ENCODE results near the gene LDLRAD3. TPM values are rescaled to one million over a fixed set of nuclear protein-coding genes. Genes with fewer than 3 reads are reported as not detected.
A peak's percentile ranks its signal among the peaks of the same experiment; 100 is the strongest.

Gene LDLRAD3
- total and polyA plus RNA-seq, 11 donors, result 1.1 to 7.7 (median 2.6) TPM

- no peak overlapping the region for H3K4me3 ChIP-seq
- peak in 3 of 4 donors; percentile 20 to 27 (median 24) for ATAC-seq
- WGBS, 4 donors, result 61 to 74% (median 74%) methylated on average over 10 of the region's 10 CpGs
- H3K36me3 ChIP-seq, result no peaks in the 10 kb centered on the region
- TF ChIP-seq POLR2A (IDR thresholded peaks at IDR 0.05) (no peak), CTCF (IDR thresholded peaks at IDR 0.05) (no peak)
- no peaks in the 10 kb centered on the region for H3K9me3 ChIP-seq
- peaks cover 0 to 3% (median 0%) of the 10 kb centered on the region in 9 donors for H3K27me3 ChIP-seq
- peak overlapping the region in 2 of 12 donors; percentile 24 to 62 for H3K27ac ChIP-seq
- no peak for DNase-seq
- H3K4me1 ChIP-seq, result peaks cover 0 to 51% (median 16%) of the 10 kb centered on the region in 12 donors
- intact Hi-C loops (cut with DNase I), result loop anchor here in 2 of 10 donors (10.0 kb wide), 1 partner anchor 93 kb away; no protein-coding TSS in a partner anchor
These were observed 218.4 kb downstream of the LDLRAD3 start for GRCh38 chr11:36162006-36162882.

DNA sequence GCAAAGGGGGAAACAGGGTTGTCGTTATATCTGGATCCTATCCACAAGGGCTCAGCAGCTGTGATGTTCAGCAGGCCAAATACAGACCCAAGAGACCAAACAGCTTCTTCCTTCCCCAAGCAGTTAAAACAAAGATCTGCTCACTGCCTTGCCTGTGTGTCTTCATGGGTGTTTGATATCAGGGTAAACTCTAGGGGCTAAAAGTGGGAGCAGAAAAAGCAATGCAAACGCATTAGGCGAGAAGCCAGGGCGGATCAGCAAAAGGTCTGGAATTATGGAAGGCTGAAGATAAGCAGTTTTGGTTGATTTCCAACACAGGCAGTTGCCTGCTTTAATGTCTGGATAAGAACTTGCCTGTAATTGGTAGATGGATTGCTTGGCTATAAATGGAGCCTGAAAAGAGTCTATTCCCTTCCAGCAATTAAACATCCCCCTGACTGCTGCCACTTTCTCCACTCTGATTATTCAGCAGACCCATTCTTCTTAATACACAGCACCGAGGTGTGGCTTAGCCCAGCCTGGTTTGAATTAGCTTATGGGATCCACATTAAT, 219.1 kb downstream of the LDLRAD3 start:
- peaks cover 0 to 43% (median 14%) of the 10 kb centered on the region in 12 donors for H3K4me1 ChIP-seq
- DNase-seq (peak in 3 of 5 donors; percentile 33 to 57 (median 40)), ATAC-seq (peak; percentile 10 to 59 (median 47))
- WGBS, 4 donors, result 20 to 32% (median 24%) methylated on average over 5 of the region's 5 CpGs
- TF ChIP-seq POLR2A (IDR thresholded peaks at IDR 0.05) (no peak), CTCF (IDR thresholded peaks at IDR 0.05) (no peak)
- H3K9me3 ChIP-seq, result no peaks in the 10 kb centered on the region
- no peaks in the 10 kb centered on the region for H3K36me3 ChIP-seq
- H3K27me3 ChIP-seq, result peaks cover 0 to 3% (median 0%) of the 10 kb centered on the region in 9 donors
- no peak overlapping the region for H3K4me3 ChIP-seq
- H3K27ac ChIP-seq, result no peak overlapping the region
- intact Hi-C loops (cut with DNase I), result loop anchor here in 2 of 10 donors (10.0 kb wide), 1 partner anchor 92 kb away; no protein-coding TSS in a partner anchor

- no peak overlapping the region for H3K4me3 ChIP-seq
- peaks cover 0 to 3% (median 0%) of the 10 kb centered on the region in 9 donors for H3K27me3 ChIP-seq
- 69 to 74% (median 71%) methylated on average over 6 of the region's 6 CpGs for WGBS, 4 donors
- no peaks in the 10 kb centered on the region for H3K9me3 ChIP-seq
- no peak overlapping the region for H3K27ac ChIP-seq
- no peaks in the 10 kb centered on the region for H3K36me3 ChIP-seq
- ATAC-seq, result no peak
- TF ChIP-seq POLR2A (IDR thresholded peaks at IDR 0.05) (no peak), CTCF (IDR thresholded peaks at IDR 0.05) (no peak)
- intact Hi-C loops (cut with DNase I), result loop anchor here in 2 of 10 donors (10.0 kb wide), 1 partner anchor 90 kb away; no protein-coding TSS in a partner anchor
- H3K4me1 ChIP-seq, result peaks cover 0 to 41% (median 14%) of the 10 kb centered on the region in 12 donors
- DNase-seq, result no peak
These were observed 220.8 kb downstream of the LDLRAD3 start for GRCh38 chr11:36164506-36165250.
